GM13976 (cell line): Measurements from ENCODE around the gene TRPV5.

Experiments
- DNase-seq: peaks from one replicate; pipeline ENCODE4 v3.0.0; 2012; ENCODE audit warnings: low spot score
- in situ Hi-C: fragments of 300-500 bp; cut with MboI; formaldehyde crosslinking; loops from one replicate; pipeline ENCODE4 v1.12.0; 2022; ENCODE audit warnings: low sequenced_read_pairs, mixed read lengths, inconsistent platforms; ENCODE audit not compliant: unreplicated experiment
- TF ChIP-seq, protein P1 (sequence below): IDR thresholded peaks from 2 replicates; pipeline ENCODE4 v1.5.1; 2012; ENCODE audit warnings: borderline replicate concordance, mild to moderate bottlenecking; ENCODE audit not compliant: insufficient read depth; ENCODE audit errors: extremely low read depth, missing control alignments, control extremely low read depth

TRPV5 gene

DNA sequence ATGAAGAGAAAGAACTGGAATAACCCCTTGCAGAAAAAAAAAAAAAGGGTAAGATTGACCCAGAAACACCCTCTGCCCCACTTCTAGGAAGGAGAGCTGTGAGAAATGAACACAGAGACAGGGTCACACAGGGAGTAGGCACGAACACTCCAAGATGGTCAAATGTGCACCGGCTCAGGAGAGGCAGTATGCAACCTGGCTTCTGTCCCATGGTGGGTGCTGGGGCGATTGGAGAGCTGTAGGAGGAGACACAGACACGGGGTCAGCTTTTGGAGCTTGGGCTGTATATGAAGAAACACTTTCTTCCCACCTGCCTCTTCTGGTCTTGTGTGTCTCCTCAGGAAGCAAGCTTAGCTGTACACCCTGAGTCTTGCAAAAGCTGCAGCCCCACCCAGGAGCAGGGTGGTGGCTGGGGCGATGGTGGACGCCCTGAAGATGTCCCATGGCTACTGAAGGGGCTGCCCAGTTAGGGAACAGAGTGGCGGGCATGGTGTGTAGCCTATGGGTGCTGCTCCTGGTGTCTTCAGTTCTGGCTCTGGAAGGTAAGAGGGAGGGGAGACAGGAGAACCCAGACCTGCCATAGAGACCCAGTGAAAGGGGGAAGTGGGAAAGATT, 70.7 kb downstream of the TRPV5 start:
- in situ Hi-C loops = no loop called here
- DNase-seq = no peak
- TF ChIP-seq, protein P1, sequence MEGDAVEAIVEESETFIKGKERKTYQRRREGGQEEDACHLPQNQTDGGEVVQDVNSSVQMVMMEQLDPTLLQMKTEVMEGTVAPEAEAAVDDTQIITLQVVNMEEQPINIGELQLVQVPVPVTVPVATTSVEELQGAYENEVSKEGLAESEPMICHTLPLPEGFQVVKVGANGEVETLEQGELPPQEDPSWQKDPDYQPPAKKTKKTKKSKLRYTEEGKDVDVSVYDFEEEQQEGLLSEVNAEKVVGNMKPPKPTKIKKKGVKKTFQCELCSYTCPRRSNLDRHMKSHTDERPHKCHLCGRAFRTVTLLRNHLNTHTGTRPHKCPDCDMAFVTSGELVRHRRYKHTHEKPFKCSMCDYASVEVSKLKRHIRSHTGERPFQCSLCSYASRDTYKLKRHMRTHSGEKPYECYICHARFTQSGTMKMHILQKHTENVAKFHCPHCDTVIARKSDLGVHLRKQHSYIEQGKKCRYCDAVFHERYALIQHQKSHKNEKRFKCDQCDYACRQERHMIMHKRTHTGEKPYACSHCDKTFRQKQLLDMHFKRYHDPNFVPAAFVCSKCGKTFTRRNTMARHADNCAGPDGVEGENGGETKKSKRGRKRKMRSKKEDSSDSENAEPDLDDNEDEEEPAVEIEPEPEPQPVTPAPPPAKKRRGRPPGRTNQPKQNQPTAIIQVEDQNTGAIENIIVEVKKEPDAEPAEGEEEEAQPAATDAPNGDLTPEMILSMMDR = no peak

DNA sequence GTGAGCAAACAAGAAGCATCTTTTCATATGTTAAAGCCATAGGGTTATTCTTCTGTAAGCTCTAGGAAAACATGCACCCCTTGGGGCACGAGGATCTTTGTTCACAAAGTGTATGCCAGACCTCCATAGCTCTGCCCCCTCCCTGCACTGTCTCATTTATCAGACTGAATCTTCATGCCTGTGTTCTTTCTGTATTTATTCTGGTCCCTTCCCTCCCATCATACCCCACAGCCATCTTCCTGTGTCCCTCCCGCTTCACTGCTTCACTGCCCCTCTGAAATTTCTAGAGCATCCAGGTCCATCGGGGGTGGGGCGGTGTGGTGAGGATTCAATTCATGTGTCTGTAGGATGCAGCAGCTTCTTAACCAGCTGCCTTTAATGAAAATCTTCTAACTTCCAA, 71.2 kb downstream of the TRPV5 start:
- TF ChIP-seq, protein P1 = no peak
- no peak for DNase-seq
- in situ Hi-C loops = no loop called here

DNA sequence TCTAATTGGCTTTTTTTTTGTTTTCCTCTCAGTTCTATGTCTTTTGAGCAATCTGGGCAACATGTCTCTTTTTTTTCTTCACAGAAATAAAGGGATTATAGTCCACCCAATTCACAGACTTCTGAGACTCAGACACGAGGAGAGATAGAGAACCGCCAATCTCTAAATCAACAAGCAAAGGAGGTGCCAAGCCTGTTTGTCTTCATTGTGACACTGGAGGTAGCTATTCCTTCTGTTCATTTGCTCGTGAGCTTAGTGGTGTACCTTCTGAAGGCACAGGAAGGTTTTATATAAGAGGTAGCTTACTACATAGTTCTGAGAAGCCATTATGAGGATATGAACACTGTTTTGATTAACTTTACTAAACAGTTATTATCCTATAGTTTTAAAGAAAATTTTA, 72.6 kb downstream of the TRPV5 start:
- DNase-seq = no peak
- in situ Hi-C loops = no loop called here
- TF ChIP-seq, protein P1 = no peak

DNA sequence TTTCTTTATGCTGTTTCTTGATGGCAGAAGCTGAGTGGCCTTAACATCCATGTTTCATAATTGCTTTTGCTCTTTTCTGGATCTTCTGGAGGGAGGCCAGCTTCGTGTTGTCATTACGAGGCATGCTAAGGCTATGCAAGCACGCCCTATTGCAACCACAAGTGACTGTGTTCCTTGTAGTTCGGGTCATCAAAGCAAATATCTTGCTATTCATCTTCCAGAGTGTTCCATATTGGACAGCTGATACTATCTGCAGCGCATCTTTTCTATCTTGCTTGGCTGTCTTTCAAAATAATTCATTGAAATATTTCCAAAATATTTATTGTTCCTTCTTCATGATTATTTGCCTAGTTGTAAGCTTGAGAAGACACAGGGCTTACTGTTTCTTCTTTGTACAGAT, 73.7 kb downstream of the TRPV5 start:
- in situ Hi-C loops = loop anchor here (10.0 kb wide), 1 partner anchor 335 kb away; no protein-coding TSS in a partner anchor
- TF ChIP-seq, protein P1 = no peak
- DNase-seq = no peak

DNA sequence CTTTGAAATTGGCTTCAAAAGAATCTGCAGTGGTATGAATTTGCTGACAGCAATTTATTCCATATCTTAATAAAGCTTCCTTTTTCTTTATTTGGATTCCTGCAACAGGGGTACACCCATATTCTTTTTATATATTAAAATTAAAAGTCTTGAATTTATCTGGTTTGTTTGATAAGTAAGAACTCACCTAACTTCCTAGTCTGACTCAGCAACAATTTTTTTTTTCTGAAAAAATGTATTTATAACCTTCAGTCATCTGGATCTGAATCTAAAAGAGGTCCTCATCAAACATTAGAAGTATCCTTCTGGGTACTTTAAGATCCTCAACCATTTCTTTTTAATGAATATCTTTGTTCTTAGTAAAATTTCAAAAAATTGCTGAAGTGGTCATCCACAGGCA, 74.1 kb downstream of the TRPV5 start:
- in situ Hi-C loops = loop anchor here (10.0 kb wide), 1 partner anchor 335 kb away; no protein-coding TSS in a partner anchor
- DNase-seq = no peak
- TF ChIP-seq, protein P1 = no peak
